PC-9 (cell line): ENCODE results near the gene ERICH2. TPM values are rescaled to one million over a fixed set of nuclear protein-coding genes. Genes with fewer than 3 reads are reported as not detected.

Experiments
- BruUV-seq: library from RNA; stranded (reverse); fragments of 400-500 nt; replicated peaks from 2 replicates; lab custom pipeline; 2021; lab: Mats Ljungman, UMichigan
- CTCF ChIA-PET: fragments of 300-600 bp; sonication (Branson Sonifier 250); formaldehyde crosslinking; loops from one replicate; lab custom pipeline; 2022; ENCODE audit warnings: antibody characterized with exemption; lab: Charles Lee
- POLR2A ChIA-PET: fragments of 300-600 bp; sonication (Branson Sonifier 250); formaldehyde crosslinking; loops from one replicate; lab custom pipeline; 2022; ENCODE audit warnings: antibody characterized with exemption; ENCODE audit not compliant: unreplicated experiment; lab: Charles Lee
- DNase-seq, 2 experiments: peaks; one replicate each; pipeline versions ENCODE4 v3.0.0 to v3.0.0-alpha.2; 2015 to 2022; ENCODE audit warnings: mixed read lengths in 1 of 2
- H2AFZ ChIP-seq: fragments of 200-600 bp; sonication (generic); 2 replicates; pipeline ENCODE4 v1.8.1; 2017; ENCODE audit warnings: antibody characterized with exemption
- H3F3A ChIP-seq: fragments of 200-600 bp; sonication (generic); 2 replicates; pipeline ENCODE4 v1.8.1; 2017; ENCODE audit warnings: antibody characterized with exemption, mild to moderate bottlenecking, low read depth; ENCODE audit not compliant: insufficient read depth
- H3K27ac ChIP-seq: fragments of 200-600 bp; sonication (generic); 2 replicates; pipeline ENCODE4 v1.6.1; 2016; ENCODE audit warnings: mixed run types
- H3K27me3 ChIP-seq: fragments of 200-600 bp; sonication (generic); 2 replicates; pipeline ENCODE4 v1.6.1; 2016; ENCODE audit warnings: low read depth, mixed run types; ENCODE audit not compliant: insufficient read depth
- H3K36me3 ChIP-seq: fragments of 200-600 bp; sonication (generic); 2 replicates; pipeline ENCODE4 v1.6.1; 2016; ENCODE audit warnings: low read depth, mixed run types
- H3K4me1 ChIP-seq: fragments of 200-600 bp; sonication (generic); replicated peaks from 2 replicates; pipeline ENCODE4 v1.6.1; 2016; ENCODE audit warnings: mixed run types; ENCODE audit not compliant: insufficient read depth
- H3K4me2 ChIP-seq: fragments of 200-600 bp; sonication (generic); 2 replicates; pipeline ENCODE4 v1.6.1; 2017; ENCODE audit warnings: mixed run types
- H3K4me3 ChIP-seq: fragments of 200-600 bp; sonication (generic); 2 replicates; pipeline ENCODE4 v1.6.1; 2016; ENCODE audit warnings: mixed run types
- H3K79me2 ChIP-seq: fragments of 200-600 bp; sonication (generic); 2 replicates; pipeline ENCODE4 v1.6.1; 2017; ENCODE audit warnings: low read depth, mixed run types
- H3K9me2 ChIP-seq: fragments of 200-600 bp; sonication (generic); 2 replicates; pipeline ENCODE4 v1.8.1; 2017; ENCODE audit warnings: mild to moderate bottlenecking; ENCODE audit not compliant: insufficient read depth
- H3K9me3 ChIP-seq: fragments of 200-600 bp; sonication (generic); 2 replicates; pipeline ENCODE4 v1.8.1; 2016; ENCODE audit warnings: low read depth; ENCODE audit not compliant: insufficient read depth
- H4K20me1 ChIP-seq: fragments of 200-600 bp; sonication (generic); 2 replicates; pipeline ENCODE4 v1.8.1; 2017; ENCODE audit not compliant: insufficient read depth
- EZH2 ChIP-seq: fragments of 200-600 bp; sonication (generic); IDR thresholded peaks from 2 replicates; pipeline ENCODE4 v1.8.0; 2017; ENCODE audit warnings: antibody characterized with exemption, low read depth
- intact Hi-C: fragments of 100-400 bp; cut with micrococcal nuclease; formaldehyde crosslinking; loops from one replicate; pipeline ENCODE4 v1.10.0; 2022; ENCODE audit not compliant: unreplicated experiment
- total RNA-seq: library from RNA; stranded (reverse); gene quantifications from 2 replicates; pipeline ENCODE4 v1.2.3, GENCODE V29; 2021
- TF ChIP-seq, protein P1 (sequence below): fragments of 200-600 bp; sonication (generic); conservative IDR thresholded peaks from 2 replicates; pipeline ENCODE4 v1.6.1; 2017; ENCODE audit warnings: mixed run types, antibody characterized with exemption, mild to moderate bottlenecking, moderate library complexity

The ERICH2 gene
- total RNA-seq, 1 experiment from 2014 or later: 2.0 TPM

GRCh38 chr2:170822290-170823087, 52.3 kb downstream of the ERICH2 start:
- ChIA-PET POLR2A (no interaction called here), CTCF (no interaction called here)
- BruUV-seq: no TSS peak
- Histone ChIP-seq H3K36me3 (no peaks in the 10 kb centered on the region), H4K20me1 (no peaks in the 10 kb centered on the region), H3K9me2 (no peaks in the 10 kb centered on the region), H2AFZ (no peak overlapping the region), H3K4me2 (no peak overlapping the region), H3K27ac (no peak overlapping the region), H3K4me1 (no peaks in the 10 kb centered on the region), H3K79me2 (no peaks in the 10 kb centered on the region), H3K27me3 (no peaks in the 10 kb centered on the region), H3K4me3 (no peak overlapping the region), H3F3A (no peaks in the 10 kb centered on the region), H3K9me3 (no peaks in the 10 kb centered on the region)
- intact Hi-C loops: no loop called here
- TF ChIP-seq, protein P1, sequence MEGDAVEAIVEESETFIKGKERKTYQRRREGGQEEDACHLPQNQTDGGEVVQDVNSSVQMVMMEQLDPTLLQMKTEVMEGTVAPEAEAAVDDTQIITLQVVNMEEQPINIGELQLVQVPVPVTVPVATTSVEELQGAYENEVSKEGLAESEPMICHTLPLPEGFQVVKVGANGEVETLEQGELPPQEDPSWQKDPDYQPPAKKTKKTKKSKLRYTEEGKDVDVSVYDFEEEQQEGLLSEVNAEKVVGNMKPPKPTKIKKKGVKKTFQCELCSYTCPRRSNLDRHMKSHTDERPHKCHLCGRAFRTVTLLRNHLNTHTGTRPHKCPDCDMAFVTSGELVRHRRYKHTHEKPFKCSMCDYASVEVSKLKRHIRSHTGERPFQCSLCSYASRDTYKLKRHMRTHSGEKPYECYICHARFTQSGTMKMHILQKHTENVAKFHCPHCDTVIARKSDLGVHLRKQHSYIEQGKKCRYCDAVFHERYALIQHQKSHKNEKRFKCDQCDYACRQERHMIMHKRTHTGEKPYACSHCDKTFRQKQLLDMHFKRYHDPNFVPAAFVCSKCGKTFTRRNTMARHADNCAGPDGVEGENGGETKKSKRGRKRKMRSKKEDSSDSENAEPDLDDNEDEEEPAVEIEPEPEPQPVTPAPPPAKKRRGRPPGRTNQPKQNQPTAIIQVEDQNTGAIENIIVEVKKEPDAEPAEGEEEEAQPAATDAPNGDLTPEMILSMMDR: no peak
- TF ChIP-seq EZH2: no peak
- DNase-seq: no peak

- no peaks in the 10 kb centered on the region for H3F3A ChIP-seq
- no peak for TF ChIP-seq EZH2
- TF ChIP-seq, protein P1: no peak
- H3K9me3 ChIP-seq: no peaks in the 10 kb centered on the region
- H3K4me1 ChIP-seq: no peaks in the 10 kb centered on the region
- H3K4me2 ChIP-seq: no peak overlapping the region
- H3K36me3 ChIP-seq: no peaks in the 10 kb centered on the region
- no peak overlapping the region for H3K4me3 ChIP-seq
- no peaks in the 10 kb centered on the region for H3K9me2 ChIP-seq
- H3K27ac ChIP-seq: no peak overlapping the region
- intact Hi-C loops: no loop called here
- DNase-seq: no peak
- ChIA-PET CTCF (no interaction called here), POLR2A (no interaction called here)
- no peaks in the 10 kb centered on the region for H3K27me3 ChIP-seq
- no peaks in the 10 kb centered on the region for H3K79me2 ChIP-seq
- BruUV-seq: no TSS peak
- no peaks in the 10 kb centered on the region for H4K20me1 ChIP-seq
- no peak overlapping the region for H2AFZ ChIP-seq
Observed at GRCh38 chr2:170823088-170823897, 53.1 kb downstream of the ERICH2 start.

GRCh38 chr2:170823898-170824215, 53.7 kb downstream of the ERICH2 start:
- no peaks in the 10 kb centered on the region for H3K9me2 ChIP-seq
- intact Hi-C loops: no loop called here
- BruUV-seq: no TSS peak
- no peaks in the 10 kb centered on the region for H3K9me3 ChIP-seq
- CTCF ChIA-PET: no interaction called here
- no peak overlapping the region for H3K4me3 ChIP-seq
- no peak overlapping the region for H3K4me2 ChIP-seq
- H2AFZ ChIP-seq: no peak overlapping the region
- H3K27ac ChIP-seq: no peak overlapping the region
- POLR2A ChIA-PET: no interaction called here
- no peaks in the 10 kb centered on the region for H3K79me2 ChIP-seq
- no peaks in the 10 kb centered on the region for H4K20me1 ChIP-seq
- TF ChIP-seq EZH2: no peak
- TF ChIP-seq, protein P1: no peak
- no peaks in the 10 kb centered on the region for H3K36me3 ChIP-seq
- no peak for DNase-seq
- no peaks in the 10 kb centered on the region for H3K27me3 ChIP-seq
- no peaks in the 10 kb centered on the region for H3K4me1 ChIP-seq
- H3F3A ChIP-seq: no peaks in the 10 kb centered on the region
